SK-N-SH (cell line): ENCODE measurements around the gene VDAC1.

ENCODE experiments used
- EP300 ChIP-seq, 2 experiments: IDR thresholded peaks; 2 replicates each; pipeline versions ENCODE4 v1.4.0 to v1.6.1; 2012; ENCODE audit warnings: borderline replicate concordance in 1 of 2, low read depth in 1 of 2, low read length in 1 of 2
- GATA2 ChIP-seq: sonication (generic); formaldehyde crosslinking; IDR thresholded peaks from 2 replicates; pipeline ENCODE4 v1.5.0; 2020; ENCODE audit warnings: mild to moderate bottlenecking, missing genetic modification reagents
- MEF2A ChIP-seq: IDR thresholded peaks from 2 replicates; pipeline ENCODE4 v1.4.0; 2012; ENCODE audit warnings: low read depth, borderline replicate concordance
- NRF1 ChIP-seq: IDR thresholded peaks from 2 replicates; pipeline ENCODE4 v1.6.1; 2012; ENCODE audit warnings: low read depth, mild to moderate bottlenecking, low read length
- PBX3 ChIP-seq: IDR thresholded peaks from 2 replicates; pipeline ENCODE4; 2012
- REST ChIP-seq: IDR thresholded peaks from 2 replicates; pipeline ENCODE4 v1.6.1; 2012; ENCODE audit warnings: mild to moderate bottlenecking, low read depth, low read length, moderate library complexity
- SMC3 ChIP-seq: IDR thresholded peaks from 2 replicates; pipeline ENCODE4 v1.6.1; 2012; ENCODE audit warnings: low read depth, low read length, improper control_type of control experiment
- TEAD4 ChIP-seq: IDR thresholded peaks from 2 replicates; pipeline ENCODE4 v1.4.0; 2012; ENCODE audit warnings: mild to moderate bottlenecking, borderline replicate concordance; ENCODE audit not compliant: insufficient read depth
- USF1 ChIP-seq: IDR thresholded peaks from 2 replicates; pipeline ENCODE4 v1.4.0; 2012; ENCODE audit warnings: low read depth, borderline replicate concordance
- YY1 ChIP-seq: IDR thresholded peaks from 2 replicates; pipeline ENCODE4 v1.4.0; 2012; ENCODE audit warnings: low read depth, mild to moderate bottlenecking
- ZBTB33 ChIP-seq: IDR thresholded peaks from 2 replicates; pipeline ENCODE4 v1.4.0; 2012; ENCODE audit warnings: low read depth, borderline replicate concordance
- TF ChIP-seq, protein P1 (sequence below): fragments of 200-600 bp; sonication (generic); IDR thresholded peaks from 2 replicates; pipeline ENCODE4 v1.6.1; 2017; ENCODE audit warnings: antibody characterized with exemption, mild to moderate bottlenecking, moderate library complexity
- TF ChIP-seq, protein P2 (sequence below): fragments of 150-350 bp; IDR thresholded peaks from 2 replicates; pipeline ENCODE4 v1.6.1; 2017; ENCODE audit warnings: antibody characterized with exemption, low read length, low read depth, borderline replicate concordance

- TF ChIP-seq, protein P1, sequence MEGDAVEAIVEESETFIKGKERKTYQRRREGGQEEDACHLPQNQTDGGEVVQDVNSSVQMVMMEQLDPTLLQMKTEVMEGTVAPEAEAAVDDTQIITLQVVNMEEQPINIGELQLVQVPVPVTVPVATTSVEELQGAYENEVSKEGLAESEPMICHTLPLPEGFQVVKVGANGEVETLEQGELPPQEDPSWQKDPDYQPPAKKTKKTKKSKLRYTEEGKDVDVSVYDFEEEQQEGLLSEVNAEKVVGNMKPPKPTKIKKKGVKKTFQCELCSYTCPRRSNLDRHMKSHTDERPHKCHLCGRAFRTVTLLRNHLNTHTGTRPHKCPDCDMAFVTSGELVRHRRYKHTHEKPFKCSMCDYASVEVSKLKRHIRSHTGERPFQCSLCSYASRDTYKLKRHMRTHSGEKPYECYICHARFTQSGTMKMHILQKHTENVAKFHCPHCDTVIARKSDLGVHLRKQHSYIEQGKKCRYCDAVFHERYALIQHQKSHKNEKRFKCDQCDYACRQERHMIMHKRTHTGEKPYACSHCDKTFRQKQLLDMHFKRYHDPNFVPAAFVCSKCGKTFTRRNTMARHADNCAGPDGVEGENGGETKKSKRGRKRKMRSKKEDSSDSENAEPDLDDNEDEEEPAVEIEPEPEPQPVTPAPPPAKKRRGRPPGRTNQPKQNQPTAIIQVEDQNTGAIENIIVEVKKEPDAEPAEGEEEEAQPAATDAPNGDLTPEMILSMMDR = no peak
- TF ChIP-seq, protein P2, sequence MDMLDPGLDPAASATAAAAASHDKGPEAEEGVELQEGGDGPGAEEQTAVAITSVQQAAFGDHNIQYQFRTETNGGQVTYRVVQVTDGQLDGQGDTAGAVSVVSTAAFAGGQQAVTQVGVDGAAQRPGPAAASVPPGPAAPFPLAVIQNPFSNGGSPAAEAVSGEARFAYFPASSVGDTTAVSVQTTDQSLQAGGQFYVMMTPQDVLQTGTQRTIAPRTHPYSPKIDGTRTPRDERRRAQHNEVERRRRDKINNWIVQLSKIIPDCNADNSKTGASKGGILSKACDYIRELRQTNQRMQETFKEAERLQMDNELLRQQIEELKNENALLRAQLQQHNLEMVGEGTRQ = no peak
- TF ChIP-seq SMC3 (no peak), YY1 (no peak), USF1 (no peak), GATA2 (CRISPR knock-in tag) (no peak), PBX3 (no peak), TEAD4 (no peak), EP300 (IDR thresholded peaks at IDR 0.05; ENCODE audit: borderline replicate concordance in 1 of 2, low read depth in 1 of 2, low read length in 1 of 2) (no peak), REST (no peak), MEF2A (no peak), ZBTB33 (no peak), NRF1 (no peak)
These were observed 53.8 kb downstream of the VDAC1 start for GRCh38 chr5:133950821-133951612.
